HEK293T (cell line): Measurements from ENCODE around the gene TMEM225B.

Experiments used
- CTCF ChIA-PET: fragments of 350-600 bp; formaldehyde crosslinking; extraction: SDS; loops from one replicate; lab custom pipeline; 2021; ENCODE audit warnings: antibody characterized with exemption, inconsistent platforms; lab: Yijun Ruan, JAX
- POLR2A ChIA-PET: fragments of 350-600 bp; formaldehyde crosslinking; extraction: SDS; loops from one replicate; lab custom pipeline; 2020; ENCODE audit warnings: antibody characterized with exemption, inconsistent platforms; lab: Yijun Ruan, JAX
- DNase-seq: peaks from one replicate; pipeline ENCODE4 v3.0.0; 2012; ENCODE audit warnings: mixed read lengths; ENCODE audit errors: extremely low spot score
- ARNT ChIP-seq: fragments of 450-650 bp; IDR thresholded peaks from 2 replicates; pipeline ENCODE4 v1.6.1; 2017; ENCODE audit warnings: mild to moderate bottlenecking
- BHLHE40 ChIP-seq: fragments of 450-650 bp; IDR thresholded peaks from 2 replicates; pipeline ENCODE4 v1.6.1; 2016; ENCODE audit warnings: mild to moderate bottlenecking, moderate library complexity, borderline replicate concordance
- CTBP1 ChIP-seq: fragments of 450-650 bp; IDR thresholded peaks from 2 replicates; pipeline ENCODE4 v1.6.1; 2016; ENCODE audit warnings: borderline replicate concordance
- ELF4 ChIP-seq: fragments of 450-650 bp; IDR thresholded peaks from 2 replicates; pipeline ENCODE4 v1.6.1; 2017; ENCODE audit warnings: antibody characterized with exemption
- FOXA1 ChIP-seq: fragments of 450-650 bp; IDR thresholded peaks from 2 replicates; pipeline ENCODE4 v1.6.1; 2016; ENCODE audit warnings: mild to moderate bottlenecking
- FOXK2 ChIP-seq: fragments of 450-650 bp; IDR thresholded peaks from 2 replicates; pipeline ENCODE4 v1.6.1; 2016; ENCODE audit warnings: mild to moderate bottlenecking
- FOXM1 ChIP-seq: fragments of 450-650 bp; IDR thresholded peaks from 2 replicates; pipeline ENCODE4 v1.6.1; 2017; ENCODE audit warnings: mild to moderate bottlenecking, borderline replicate concordance
- HDGF ChIP-seq: fragments of 450-650 bp; IDR thresholded peaks from 2 replicates; pipeline ENCODE4 v1.6.1; 2017; ENCODE audit warnings: antibody characterized with exemption, borderline replicate concordance
- L3MBTL2 ChIP-seq: fragments of 450-650 bp; conservative IDR thresholded peaks from 2 replicates; pipeline ENCODE4 v1.6.1; 2016; ENCODE audit warnings: mild to moderate bottlenecking
- LEF1 ChIP-seq: fragments of 450-650 bp; IDR thresholded peaks from 2 replicates; pipeline ENCODE4 v1.6.1; 2017; ENCODE audit warnings: mild to moderate bottlenecking, borderline replicate concordance
- NFRKB ChIP-seq: fragments of 450-650 bp; IDR thresholded peaks from 2 replicates; pipeline ENCODE4 v1.6.1; 2016; ENCODE audit warnings: mild to moderate bottlenecking, moderate library complexity
- PKNOX1 ChIP-seq: fragments of 450-650 bp; IDR thresholded peaks from 2 replicates; pipeline ENCODE4 v1.6.1; 2016
- SP1 ChIP-seq: fragments of 450-650 bp; IDR thresholded peaks from 2 replicates; pipeline ENCODE4 v1.6.1; 2017
- SUZ12 ChIP-seq: fragments of 450-650 bp; IDR thresholded peaks from 2 replicates; pipeline ENCODE4 v1.6.1; 2016; ENCODE audit warnings: mild to moderate bottlenecking
- TARDBP ChIP-seq: fragments of 450-650 bp; IDR thresholded peaks from 2 replicates; pipeline ENCODE4 v1.6.1; 2016
- ZNF384 ChIP-seq: fragments of 450-650 bp; IDR thresholded peaks from 2 replicates; pipeline ENCODE4 v1.6.1; 2016

TMEM225B gene

GRCh38 chr7:99625321-99625720 is 27.3 kb downstream of the TMEM225B start:
- TF ChIP-seq SP1 (no peak), HDGF (no peak), SUZ12 (no peak), FOXM1 (no peak)
- no peak for DNase-seq
- ChIA-PET POLR2A (no interaction called here), CTCF (no interaction called here)

- CTCF ChIA-PET, result no interaction called here
- POLR2A ChIA-PET, result interaction anchor here (0.6 kb wide), 1 partner anchor 112 kb away, joined by 3 read pairs; no protein-coding TSS in a partner anchor
- DNase-seq, result no peak
- TF ChIP-seq FOXA1 (no peak), TARDBP (no peak), PKNOX1 (no peak), L3MBTL2 (no peak), SP1 (no peak), SUZ12 (no peak), ARNT (no peak), LEF1 (no peak), ELF4 (no peak), NFRKB (no peak), FOXM1 (no peak), HDGF (no peak), CTBP1 (no peak), BHLHE40 (no peak)
Observed at GRCh38 chr7:99625961-99626360, 27.9 kb downstream of the TMEM225B start.

- CTCF ChIA-PET, result no interaction called here
Observed at GRCh38 chr7:99626661-99627060, 28.6 kb downstream of the TMEM225B start.

GRCh38 chr7:99627513-99627912 is 29.4 kb downstream of the TMEM225B start:
- no peak for DNase-seq
- ChIA-PET POLR2A (interaction anchor here (1.0 kb wide), 1 partner anchor 11 kb away, joined by 4 read pairs; the partner anchor contains the start of gene ZSCAN25), CTCF (no interaction called here)
- TF ChIP-seq L3MBTL2, result no peak
- no peak for TF ChIP-seq FOXA1
- no peak for TF ChIP-seq LEF1
- no peak for TF ChIP-seq PKNOX1
- TF ChIP-seq BHLHE40, result no peak
- no peak for TF ChIP-seq FOXM1
- no peak for TF ChIP-seq SP1
- no peak for TF ChIP-seq ELF4
- TF ChIP-seq SUZ12, result no peak

More at GRCh38 chr7:99626661-99627060, 28.6 kb downstream of the TMEM225B start:
- no peak for DNase-seq
- POLR2A ChIA-PET, result interaction anchor here (0.6 to 1.0 kb wide), 2 partner anchors 10 to 112 kb away, joined by 3 to 4 read pairs; partner anchors contain the start of gene ZSCAN25
- no peak for TF ChIP-seq LEF1
- no peak for TF ChIP-seq SP1
- no peak for TF ChIP-seq TARDBP
- TF ChIP-seq ARNT, result no peak
- TF ChIP-seq CTBP1, result no peak
- TF ChIP-seq FOXM1, result no peak
- no peak for TF ChIP-seq SUZ12
- no peak for TF ChIP-seq L3MBTL2
- TF ChIP-seq ELF4, result no peak
- no peak for TF ChIP-seq HDGF
- TF ChIP-seq BHLHE40, result no peak
- TF ChIP-seq FOXA1, result no peak
- TF ChIP-seq ZNF384, result no peak
- no peak for TF ChIP-seq FOXK2

- no peak for DNase-seq
- ChIA-PET POLR2A (interaction anchor here (2.7 kb wide), 1 partner anchor 12 kb away, joined by 13 read pairs; the partner anchor contains the start of gene ZSCAN25), CTCF (no interaction called here)
- TF ChIP-seq FOXK2 (no peak), HDGF (no peak), LEF1 (no peak), FOXA1 (no peak), ELF4 (no peak), CTBP1 (no peak), TARDBP (no peak), L3MBTL2 (no peak), SP1 (no peak), NFRKB (no peak), SUZ12 (no peak), ZNF384 (no peak), FOXM1 (no peak), ARNT (no peak), BHLHE40 (no peak), PKNOX1 (no peak)
Observed at GRCh38 chr7:99628471-99629465, 30.7 kb downstream of the TMEM225B start.
